ENCODE measurements around the gene HRH4.

HRH4 gene

GRCh38 chr18:24515721-24516120, 55.3 kb downstream of the HRH4 start:
- no peak for DNase-seq

- no peak for DNase-seq
Measured at GRCh38 chr18:24516261-24516660, 55.8 kb downstream of the HRH4 start.

GRCh38 chr18:24517554-24517953, 57.1 kb downstream of the HRH4 start:
- DNase-seq: no peak

- DNase-seq: no peak
Measured at GRCh38 chr18:24518596-24518995, 58.2 kb downstream of the HRH4 start.

Measured in activated CD4-positive, alpha-beta T cell treated with anti-CD3 and anti-CD28 coated beads, Interleukin-2, amount 50 U/mL, for 48 hours (primary cell).